Amygdala (tissue), 56 donors: ENCODE results near the gene PLEKHG2.

Experiments
- DNase-seq, 56 donors: peaks; one replicate each; lab custom pipeline; 2025; lab: John Stamatoyannopoulos, UW

The PLEKHG2 gene

DNA sequence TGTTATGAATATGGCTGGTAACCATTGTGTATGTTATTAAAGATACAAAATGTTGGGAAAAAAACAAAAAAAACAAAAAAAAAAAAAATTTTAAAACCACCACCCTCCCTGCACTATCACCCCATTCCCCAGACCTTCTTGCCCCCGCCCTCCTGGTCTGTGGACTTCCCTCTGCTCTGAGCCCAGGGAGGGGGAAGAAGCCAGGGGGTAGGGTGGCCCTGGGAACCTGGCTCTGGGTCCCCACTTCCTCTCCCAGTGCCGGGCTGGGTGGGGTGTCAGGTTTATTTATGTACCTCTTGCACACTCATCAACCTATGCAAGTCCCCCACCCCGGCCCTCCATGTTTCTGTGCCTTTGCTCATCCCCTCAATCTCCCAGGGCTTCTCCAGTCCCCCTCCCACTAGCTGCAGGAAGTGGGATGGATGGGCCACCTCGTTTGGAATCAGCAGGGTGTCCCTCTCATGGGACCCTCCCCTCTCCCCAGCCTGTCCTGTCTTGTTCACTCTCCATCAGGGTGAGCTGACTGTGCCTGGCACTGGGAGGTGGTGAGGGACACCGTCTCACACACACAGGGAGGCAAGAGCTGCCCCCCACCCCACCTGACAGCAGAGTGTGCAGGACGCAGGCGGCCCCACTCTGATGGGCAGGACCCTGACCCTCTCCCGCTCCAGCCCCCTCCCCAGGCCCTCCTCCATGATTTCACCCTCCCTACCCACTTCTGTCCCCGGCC is 27.5 kb upstream of the PLEKHG2 start:
- no peak for DNase-seq

DNA sequence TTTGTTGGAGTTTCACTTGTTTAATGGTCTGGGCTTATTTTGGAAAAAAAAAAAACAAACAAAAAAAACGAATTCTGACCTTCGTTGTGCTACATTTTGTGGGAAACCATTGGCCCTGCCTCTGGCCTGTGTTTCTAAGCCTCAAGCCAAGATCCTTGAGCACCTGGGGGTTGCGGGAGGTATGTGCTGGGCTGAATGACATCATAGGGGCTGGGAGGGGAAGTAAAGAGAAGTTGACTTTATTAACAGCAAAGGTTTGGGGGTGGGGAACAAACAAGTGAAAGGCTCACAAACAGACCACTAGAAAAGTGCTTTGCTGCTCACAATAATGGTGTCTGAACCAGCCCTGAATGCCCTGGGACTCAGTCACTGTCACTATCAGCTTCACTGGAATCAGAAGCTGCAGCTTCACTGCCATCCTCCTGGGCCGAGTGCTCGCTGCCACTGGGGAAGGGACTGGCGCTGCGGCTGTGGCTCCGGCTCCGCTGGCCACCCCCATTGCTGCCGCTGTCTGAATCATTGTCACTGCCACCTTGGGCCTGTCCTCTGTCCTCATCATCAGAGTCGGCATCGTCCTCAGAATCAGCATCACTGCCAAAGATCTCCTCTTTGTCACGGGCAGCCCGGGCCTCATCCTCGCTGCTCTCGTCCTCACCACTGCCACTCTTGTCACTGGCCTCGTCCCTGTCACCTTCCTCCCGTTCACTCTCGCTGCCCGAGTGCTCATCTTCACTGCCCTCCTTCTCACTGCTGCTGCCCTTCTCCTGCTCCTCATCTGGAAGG is 26.6 kb upstream of the PLEKHG2 start:
- no peak for DNase-seq

DNA sequence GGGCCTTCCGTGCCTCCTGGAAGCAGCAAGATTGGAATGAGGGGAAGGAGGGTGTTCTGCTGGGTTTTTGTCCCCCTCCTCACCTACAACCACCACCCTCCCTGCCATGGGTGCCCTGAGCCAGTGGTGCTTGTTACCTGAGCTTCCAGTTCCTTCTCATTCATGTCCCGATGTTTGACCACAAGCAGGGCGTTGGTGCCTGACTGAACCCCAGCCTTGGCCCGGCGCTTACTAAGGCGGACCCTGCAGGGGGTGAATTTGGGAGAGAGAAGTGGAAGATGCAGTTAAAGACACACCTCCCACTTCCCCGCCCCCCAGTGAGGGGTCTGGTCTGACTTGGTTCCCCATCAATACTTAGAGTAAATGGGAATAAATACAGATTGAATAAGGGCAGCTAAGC is 25.9 kb upstream of the PLEKHG2 start:
- no peak for DNase-seq

DNA sequence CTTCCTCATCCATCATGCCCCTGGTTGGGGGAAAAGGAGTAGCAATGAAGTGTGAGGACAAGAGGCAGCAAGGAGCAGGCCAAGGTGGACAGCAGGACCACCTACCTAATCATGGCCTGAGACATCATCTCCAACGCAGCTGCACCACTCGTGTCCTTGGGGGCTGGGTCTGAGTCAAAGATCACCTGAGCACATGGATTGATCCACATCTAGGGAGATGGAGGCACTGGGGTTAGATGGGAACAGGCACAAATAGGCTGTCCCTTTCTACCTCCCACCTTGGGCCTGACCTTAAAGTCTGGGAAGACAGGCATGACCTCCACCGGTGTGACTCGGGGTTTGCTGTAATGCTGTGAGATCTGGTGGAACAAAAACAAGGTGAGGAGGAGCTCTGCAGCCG is 23.8 kb upstream of the PLEKHG2 start:
- DNase-seq: no peak

DNA sequence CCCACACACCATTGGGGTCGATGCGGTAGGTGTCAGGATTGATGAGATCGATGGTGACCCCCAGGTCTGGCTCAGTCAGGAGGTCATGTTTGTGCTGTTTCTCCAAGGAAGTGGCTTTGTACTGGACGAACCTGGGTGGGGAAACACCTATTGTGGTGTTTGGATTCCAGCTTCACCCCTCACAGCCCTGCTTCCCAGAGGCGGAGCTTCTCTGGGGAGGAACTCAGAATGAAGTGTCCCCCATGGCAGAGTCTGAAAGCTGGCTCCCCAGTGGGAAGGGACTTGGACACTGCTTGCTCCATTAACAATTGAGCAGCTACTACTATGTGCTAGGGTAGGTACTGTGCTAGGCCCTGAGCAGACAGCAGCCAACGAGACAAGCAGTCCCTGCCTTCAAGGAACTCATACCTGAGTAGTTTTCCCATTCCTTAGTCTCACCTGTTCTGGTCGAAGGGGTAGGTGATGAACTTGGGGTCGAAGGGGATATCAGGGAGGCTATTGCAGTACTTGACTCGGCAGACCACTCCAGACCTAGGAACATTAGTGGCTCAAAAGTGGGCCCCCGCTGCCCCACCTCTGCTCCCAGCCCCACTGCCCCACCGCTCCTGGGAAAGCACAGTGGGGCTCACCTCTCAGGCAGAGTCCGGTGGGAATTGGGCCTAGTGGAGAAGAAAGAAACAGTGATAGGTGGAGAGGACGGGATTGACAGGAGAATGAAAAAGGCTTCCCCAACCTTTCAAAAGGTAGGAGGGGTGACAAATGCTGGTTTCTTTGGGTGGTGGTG is 22.6 kb upstream of the PLEKHG2 start:
- DNase-seq: no peak

DNA sequence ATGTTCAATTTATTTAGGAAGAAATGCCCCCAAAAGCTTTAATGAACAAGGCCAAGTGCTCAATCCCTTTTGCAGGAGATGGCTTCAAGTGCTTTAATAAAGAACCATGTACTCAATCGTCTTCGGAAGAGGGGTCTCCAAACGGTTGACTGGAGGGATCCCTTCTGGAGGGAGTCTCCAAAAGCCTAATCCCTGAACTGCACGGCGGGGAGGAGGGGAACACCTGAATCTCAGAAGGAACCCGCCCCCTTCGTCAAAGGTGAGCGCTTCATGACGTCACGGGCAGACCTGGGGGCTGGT is 22.1 kb upstream of the PLEKHG2 start:
- no peak for DNase-seq

DNA sequence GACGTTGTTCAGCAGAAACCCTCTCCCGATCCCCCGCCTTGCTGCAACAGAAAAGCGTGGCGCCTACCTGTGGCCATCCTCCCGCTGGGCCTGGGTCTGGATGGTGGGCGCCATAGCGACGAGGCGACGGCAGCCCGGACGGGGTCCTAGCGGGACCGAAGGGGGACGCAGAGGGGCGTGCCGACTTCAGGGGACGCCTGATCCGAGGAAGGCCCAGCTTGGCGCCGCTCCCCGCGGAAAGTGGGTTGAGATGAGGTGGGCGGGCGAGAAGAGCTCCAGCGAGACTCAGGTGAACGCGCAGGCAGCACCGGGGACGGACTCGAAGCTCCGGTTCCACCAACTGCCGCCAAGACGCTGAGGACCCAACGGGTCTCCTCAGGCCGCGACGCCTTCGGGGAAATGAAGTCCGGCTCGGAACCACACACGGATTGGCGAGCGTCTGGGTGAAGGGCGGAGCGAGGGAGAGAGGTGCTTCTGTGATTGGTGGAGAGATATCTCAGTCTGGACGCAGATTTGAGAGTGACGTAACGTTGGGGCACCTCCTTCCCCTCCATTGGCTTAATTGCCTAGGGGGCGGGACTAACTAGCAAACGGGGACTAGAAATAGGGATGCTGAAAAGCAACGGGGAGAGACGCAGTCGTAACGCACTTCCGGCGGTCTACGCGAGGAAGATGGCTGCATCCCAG is 21.6 kb upstream of the PLEKHG2 start, which contains the start of the genes MED29 and PAF1:
Gene MED29, plus strand, starts transcription at position 628 of the 687 bp plus-strand sequence. Its CDS starts 45 bp downstream, at position 673.
Gene PAF1, minus strand, starts transcription at position 356 of the 687 bp plus-strand sequence. Its CDS starts 242 bp downstream, at position 114.
- DNase-seq: peak; percentile 75 to 99 (median 97)

DNA sequence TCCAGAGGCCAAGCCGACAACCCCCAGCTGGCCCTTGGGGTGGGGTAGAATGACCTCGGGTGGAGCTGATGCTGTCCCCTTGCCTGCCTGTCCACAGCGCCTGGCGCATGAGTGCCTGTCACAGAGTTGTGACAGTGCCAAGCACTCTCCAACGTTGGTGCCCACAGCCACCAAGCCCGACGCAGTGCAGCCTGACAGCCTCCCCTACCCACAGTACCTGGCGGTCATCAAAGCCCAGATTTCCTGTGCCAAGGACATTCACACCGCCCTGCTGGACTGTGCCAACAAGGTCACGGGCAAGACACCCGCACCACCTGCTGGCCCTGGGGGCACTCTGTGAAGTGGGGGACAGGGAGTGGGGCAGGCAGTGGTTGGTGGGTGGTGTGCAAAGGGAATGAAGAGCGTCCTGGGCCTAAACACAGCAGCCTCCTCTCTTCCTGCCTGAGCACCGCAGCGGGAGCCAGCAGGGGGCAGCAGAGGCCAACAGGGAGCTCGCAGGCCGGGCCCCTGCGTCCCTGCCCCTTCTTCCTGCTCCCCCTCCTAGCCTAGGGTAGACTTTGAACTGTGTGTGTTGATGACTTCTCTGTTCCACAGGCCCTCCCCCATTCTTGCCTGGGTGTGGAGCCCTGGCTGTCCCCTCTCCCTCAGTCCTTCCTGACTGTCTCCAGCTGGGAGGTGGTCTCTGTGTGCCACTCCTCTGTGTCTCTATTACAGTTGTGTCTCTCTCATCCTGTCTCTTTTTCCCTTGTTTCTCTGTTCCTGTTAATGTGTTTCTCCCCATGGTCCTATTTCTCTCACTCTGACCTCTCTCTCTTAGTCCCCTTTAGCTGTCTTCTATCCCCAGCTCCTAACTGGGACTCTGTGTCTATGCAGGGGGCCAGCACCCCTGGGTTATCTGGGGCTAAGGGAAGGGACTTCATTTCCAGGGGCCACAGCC is 14.8 kb upstream of the PLEKHG2 start:
- peak in 52 of 56 donors; percentile 22 to 87 (median 58) for DNase-seq

DNA sequence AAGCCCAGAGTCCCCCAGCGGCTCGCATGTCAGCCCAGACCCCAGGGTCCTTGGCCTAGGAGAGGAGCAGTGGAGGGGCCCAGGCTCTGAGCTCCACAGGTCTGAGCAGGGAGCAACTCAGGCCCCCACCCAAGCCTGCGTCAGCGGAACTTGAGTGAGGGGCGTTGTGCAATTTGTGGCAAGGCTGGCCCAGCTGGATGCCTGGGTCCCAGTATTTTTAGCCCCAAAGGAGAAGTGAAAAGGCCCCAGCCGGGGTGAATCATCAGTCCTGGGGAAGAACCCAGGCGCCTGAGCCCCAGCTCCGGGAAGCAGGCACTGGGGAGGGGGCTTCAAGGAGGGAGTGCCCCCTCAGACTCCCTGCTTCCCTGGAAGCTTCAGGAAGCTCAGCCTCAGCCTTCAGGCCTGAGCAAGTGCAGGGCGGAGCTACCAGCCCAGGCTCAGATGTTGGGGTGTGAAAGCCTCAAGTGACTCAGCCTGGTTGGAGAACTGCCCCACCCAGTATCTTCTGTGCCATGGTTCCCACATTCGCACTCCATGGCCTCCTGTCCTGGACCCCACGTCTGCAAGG is 14.1 kb upstream of the PLEKHG2 start:
- peak in 19 of 56 donors; percentile 10 to 56 (median 30) for DNase-seq

DNA sequence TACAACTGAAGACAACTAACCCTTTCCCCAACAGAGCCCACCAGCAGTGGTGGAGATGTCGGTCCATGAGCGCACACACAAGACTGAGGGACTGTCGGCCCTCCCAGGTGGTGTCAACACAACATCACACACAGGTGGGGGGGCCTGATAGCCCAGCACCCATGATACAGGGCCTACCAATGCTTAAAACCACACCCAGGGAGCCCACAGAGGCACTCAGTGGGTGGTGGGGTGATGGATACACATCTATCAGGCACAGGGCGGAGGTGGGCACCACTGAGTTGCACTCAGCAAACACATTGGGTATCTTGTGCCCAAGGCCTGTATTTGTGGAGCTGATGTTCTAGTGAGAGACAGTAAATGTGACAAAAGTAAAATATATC is 12.8 kb upstream of the PLEKHG2 start:
- DNase-seq: no peak

DNA sequence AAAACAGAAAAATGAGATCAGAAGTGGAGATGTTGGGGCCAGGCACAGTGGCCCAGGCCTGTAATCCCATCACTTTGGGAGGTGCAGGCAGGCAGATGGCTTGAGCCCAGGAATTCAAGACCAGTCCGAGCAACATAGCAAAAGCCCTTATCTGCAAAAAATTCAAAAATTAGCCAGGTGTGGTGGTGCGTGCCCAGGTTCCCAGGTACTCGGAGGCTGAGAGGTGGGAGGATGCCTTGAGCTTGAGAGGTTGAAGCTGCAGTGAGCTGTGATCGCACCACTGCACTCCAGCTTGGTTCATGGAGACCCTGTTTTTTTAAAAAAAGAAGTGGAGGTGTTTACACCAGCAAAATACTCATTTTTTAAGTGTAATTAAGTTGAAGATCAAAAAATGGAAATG is 12.4 kb upstream of the PLEKHG2 start:
- no peak for DNase-seq

DNA sequence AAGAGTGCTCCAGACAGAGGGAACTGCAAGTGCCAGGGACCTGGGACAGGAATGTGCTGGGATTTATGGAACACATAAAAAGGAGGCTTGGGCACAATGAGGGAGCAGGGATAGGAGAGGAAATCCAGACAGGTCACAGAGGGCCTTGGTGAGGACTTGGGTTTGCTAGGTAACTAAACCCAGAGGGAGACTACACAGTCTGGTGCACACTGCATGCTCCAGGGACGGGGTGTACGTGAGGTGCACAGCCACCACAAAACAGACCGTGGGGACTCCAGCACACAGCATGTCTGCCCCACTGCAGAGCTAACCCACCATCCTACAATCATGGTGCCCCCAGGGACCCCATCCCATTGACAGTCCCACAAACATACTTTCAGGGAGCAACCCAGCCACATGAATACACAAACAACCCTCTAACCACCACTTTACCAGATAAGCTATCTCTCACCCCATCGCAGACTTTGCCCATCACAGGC is 11.4 kb upstream of the PLEKHG2 start:
- no peak for DNase-seq

DNA sequence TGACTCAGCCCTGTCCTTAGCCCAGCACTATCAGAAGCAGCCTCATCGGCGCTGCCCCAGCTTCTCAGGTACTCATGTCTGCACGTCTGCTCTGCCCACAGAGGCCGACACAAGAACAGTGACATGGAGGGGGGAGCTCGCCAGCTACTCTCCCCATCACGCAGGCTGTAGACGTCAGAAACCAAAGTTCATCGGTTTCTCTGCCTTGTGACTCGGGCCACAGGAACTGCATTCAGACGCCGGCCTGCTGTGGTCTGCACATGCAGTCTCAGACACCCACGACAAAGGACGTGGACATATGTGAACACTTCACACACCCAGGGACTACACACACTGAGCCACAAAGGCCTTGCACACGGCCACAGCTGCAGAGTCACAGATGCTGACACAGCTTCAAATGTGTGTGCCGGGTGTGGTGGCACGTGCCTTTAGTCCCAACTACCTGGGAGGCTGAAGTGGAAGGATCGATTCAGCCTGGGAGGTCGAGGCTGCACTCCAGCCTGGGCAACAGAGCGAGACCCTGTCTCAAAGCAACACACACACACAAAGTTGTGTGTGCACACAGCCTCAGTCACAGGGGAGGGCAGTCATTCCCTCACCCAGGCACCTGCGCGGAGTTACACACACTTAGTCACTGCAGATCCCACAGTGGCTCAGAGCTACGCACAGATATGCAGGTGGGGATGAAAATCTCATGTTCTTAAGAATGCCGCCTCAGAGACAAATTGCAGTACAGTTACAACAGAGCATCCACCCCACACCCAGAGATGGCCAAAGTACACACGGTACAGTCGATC is 10.7 kb upstream of the PLEKHG2 start:
- DNase-seq: peak in 10 of 56 donors; percentile 11 to 58 (median 25)

DNA sequence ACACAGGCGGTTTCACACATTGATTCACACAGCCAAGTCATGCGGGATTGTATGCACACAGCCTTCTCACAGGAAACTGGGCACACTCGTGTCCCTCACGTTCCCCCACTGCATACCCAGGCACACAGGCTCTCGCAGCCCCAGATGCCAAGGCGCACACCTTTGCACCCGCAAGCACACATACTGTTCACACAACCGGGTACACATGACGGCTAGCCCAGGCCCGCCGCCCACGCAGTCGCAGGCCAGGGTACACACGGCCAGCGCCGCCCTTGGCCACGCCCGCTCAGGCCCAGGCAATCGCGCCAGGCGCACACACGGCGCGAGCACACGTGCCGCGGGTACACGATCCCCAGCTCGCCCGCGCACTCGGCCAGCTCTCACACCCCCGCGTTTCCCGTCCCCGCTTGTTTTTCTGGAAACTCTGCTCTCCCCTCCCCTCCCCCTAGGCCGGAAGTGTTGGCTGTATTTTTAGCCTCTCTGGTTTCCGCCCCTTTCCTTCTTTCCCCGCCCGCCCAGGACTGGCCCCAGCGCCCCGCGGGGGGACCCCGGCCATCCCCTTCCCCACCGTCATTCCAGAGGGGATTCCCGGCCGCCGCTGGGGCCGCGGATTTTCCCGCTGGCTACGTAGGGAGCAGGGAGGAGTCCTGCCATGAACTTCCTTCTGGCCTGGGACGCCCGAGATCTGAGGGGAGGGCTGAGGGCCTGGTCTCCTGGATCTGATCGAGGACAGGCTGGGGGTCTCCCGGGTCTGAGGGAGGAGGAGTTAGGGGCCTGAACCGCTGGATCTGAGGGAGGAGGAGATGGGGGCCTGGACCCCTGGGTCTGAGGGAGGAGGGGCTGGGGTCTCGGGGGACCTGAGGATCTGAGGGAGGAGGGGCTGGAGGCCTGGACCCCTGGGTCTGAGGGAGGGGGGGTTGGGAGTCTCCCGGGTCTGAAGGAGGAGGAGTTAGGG is 9.8 kb upstream of the PLEKHG2 start:
- peak in 47 of 56 donors; percentile 28 to 89 (median 58) for DNase-seq

DNA sequence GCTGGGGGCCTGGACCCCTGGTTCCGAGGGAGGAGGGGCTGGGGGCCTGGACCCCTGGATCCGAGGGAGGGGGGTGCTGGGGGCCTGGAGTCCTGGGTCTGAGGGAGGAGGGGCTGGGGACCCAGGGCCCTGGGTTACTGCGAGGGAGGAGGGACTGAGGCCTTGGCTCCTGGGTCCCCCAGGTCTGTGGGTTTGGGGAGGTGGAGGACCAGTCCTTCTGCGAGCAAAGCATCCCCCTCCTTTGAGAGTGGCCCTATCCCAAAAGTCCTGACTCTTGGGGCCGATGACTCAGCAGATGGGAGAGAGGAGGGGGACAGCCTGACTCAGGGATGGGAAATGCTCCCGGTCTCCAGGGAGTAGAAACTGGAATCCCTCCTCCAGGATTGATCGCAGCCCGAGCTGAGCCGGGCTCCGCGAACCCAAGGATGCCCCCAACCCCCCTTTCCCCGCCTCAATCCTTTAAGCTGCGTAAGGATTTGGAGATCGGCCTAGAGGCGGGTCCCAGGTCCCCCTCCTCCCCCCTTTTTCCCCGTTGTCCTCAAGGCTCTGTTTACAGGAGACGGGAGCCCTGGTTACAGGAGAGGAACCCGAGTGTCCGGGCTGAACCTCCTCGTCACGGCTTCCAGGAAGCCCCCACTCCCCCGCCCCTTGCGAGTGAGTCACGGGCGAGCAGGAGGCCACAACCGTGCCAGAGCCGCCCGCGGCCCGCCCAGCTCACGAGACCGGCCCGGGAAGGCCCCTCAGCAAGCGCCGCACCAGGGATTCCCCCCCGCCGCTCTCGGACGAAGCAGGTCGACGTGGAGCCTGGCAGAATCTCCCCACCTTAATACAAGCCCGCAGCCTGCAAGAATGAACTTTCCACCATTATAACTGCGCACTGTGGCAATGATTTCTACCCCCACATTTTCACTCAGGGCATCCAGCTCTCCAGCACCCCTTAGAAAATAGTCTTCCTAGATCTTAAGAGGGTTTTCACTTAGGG is 8.8 kb upstream of the PLEKHG2 start:
- DNase-seq: peak in 52 of 56 donors; percentile 16 to 97 (median 64)
